Ovary (tissue), 9 donors: Measurements from ENCODE around the gene GLYR1. TPM values are rescaled to one million over a fixed set of nuclear protein-coding genes. Genes with fewer than 3 reads are reported as not detected.
"Not testable (repeated sequence)": the region's sequence is repeated elsewhere in the genome, so short reads cannot be mapped to it uniquely, and the experiment has no call there.

Experiments used
- DNase-seq, 5 donors: peaks; one replicate each; pipeline ENCODE4 v3.0.0-alpha.2; 2019 to 2020
- H3K27ac ChIP-seq, 2 donors: fragments of 200-600 bp; one replicate each; pipeline versions ENCODE4 v1.5.1 to v1.8.0; 2019 to 2022
- H3K27me3 ChIP-seq: fragments of 200-600 bp; one replicate; pipeline ENCODE4 v1.8.0; 2022
- H3K36me3 ChIP-seq: fragments of 200-600 bp; sonication (generic); one replicate; pipeline ENCODE4 v1.5.1; 2019
- H3K4me1 ChIP-seq: one replicate; pipeline ENCODE4 v1.8.1; 2013; ENCODE audit warnings: mild to moderate bottlenecking, moderate library complexity; ENCODE audit not compliant: insufficient read depth
- H3K4me3 ChIP-seq: fragments of 200-600 bp; sonication (generic); one replicate; pipeline ENCODE4 v1.5.1; 2017
- H3K9me3 ChIP-seq, 2 donors: fragments of 200-600 bp in 1 of 2; sonication (generic) in 1 of 2; one replicate each; pipeline versions ENCODE4 v1.5.1 to v1.8.1; 2013 to 2019; ENCODE audit warnings: mild to moderate bottlenecking in 1 of 2, moderate library complexity in 1 of 2
- CTCF ChIP-seq, 3 donors: fragments of 450-650 bp in 2 of 3; fragments of 200-600 bp in 1 of 3; IDR thresholded peaks; one replicate each; pipeline versions ENCODE4 v1.5.1 to v1.8.0; 2016 to 2022; ENCODE audit warnings: antibody characterized with exemption in 3 of 3, mild to moderate bottlenecking in 1 of 3
- EP300 ChIP-seq: sonication (generic); formaldehyde crosslinking; IDR thresholded peaks from one replicate; pipeline ENCODE4 v1.6.1; 2017; ENCODE audit warnings: antibody characterized with exemption
- POLR2A ChIP-seq: fragments of 450-650 bp; IDR thresholded peaks from one replicate; pipeline ENCODE4 v1.6.1; 2017; ENCODE audit warnings: antibody characterized with exemption, mild to moderate bottlenecking, moderate library complexity
- WGBS, 3 donors: extraction: QIAGEN DNeasy Blood & Tissue Kit in 1 of 3; methylation state at CpG; one replicate each; pipeline versions ENCODE4 v1.1.5 to v1.1.7; 2013 to 2017; 5-methylcytosine and 5-hydroxymethylcytosine counted together
- intact Hi-C, 4 donors: fragments of 100-400 bp; cut with DNase I; formaldehyde crosslinking; loops; one replicate each; pipeline versions ENCODE4 v1.11.0 to v1.15.1; 2022 to 2023
- polyA plus RNA-seq, 2 donors: library from polyadenylated mRNA; stranded (reverse); fragments of 200-250 nt in 1 of 2; fragments of 350-450 nt in 1 of 2; fragmentation: Illumina TruSeq in 1 of 2; extraction: RNeasy Lipid Tissue Mini Kit (QIAGEN cat#74804) in 1 of 2; gene quantifications; one replicate each; pipeline ENCODE4 v1.2.3, GENCODE V29; 2013 to 2014
- total RNA-seq, 7 donors: library from RNA; depleted of rRNA in 2 of 7; stranded (reverse); fragments of >200 nt in 2 of 7; fragmentation: NEBNext Ultra II Directional in 3 of 7; extraction: Animal tissue kit (Norgen Biotek cat#: 25700) in 3 of 7; gene quantifications; one replicate each; pipeline versions ENCODE4 v1.1.0 to v1.2.4, GENCODE V29; 2016 to 2023
- donor health status: DM: no; HTN: no; CAD: no; lungs with moderate emphysema.
- donor health status: DM: no; HTN: no; CAD: no.
- donor health status: Bipolar disorder and iron deficiency.
- donor health status: DM: yes; HTN: yes; CAD: no.
- donor health status: DM: no; HTN: no; CAD: no.
- donor health status: DM: yes; HTN: yes; CAD: no.

Gene GLYR1
- total and polyA plus RNA-seq, 9 donors, result 30.3 to 79.5 (median 69.7) TPM

DNA sequence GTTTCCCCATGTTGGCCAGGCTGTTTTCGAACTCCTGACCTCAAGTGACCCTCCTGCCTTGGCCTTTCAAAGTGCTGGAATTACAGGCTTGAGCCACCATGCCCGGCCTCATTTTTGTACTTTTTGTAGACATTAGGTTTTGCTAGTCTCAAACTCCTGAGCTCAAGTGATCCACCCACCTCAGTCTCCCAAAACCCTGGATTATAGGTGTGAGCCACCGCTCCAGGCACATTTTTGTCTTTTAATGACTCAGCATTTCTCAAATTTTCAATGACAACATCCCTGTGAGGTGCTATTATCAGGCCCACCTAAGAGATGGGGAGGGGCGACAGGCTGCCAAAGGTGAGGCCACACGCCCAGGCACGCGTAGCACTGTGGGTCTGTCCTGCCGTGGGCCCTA, 60.0 kb downstream of the GLYR1 start:
- intact Hi-C loops, result no loop called here
- H3K27me3 ChIP-seq, result no peaks in the 10 kb centered on the region
- TF ChIP-seq EP300, result no peak
- TF ChIP-seq CTCF (IDR thresholded peaks at IDR 0.05), result no peak
- TF ChIP-seq POLR2A, result no peak
- no peaks in the 10 kb centered on the region for H3K36me3 ChIP-seq
- H3K27ac ChIP-seq, result no peak overlapping the region
- DNase-seq, result no peak
- no peaks in the 10 kb centered on the region for H3K4me1 ChIP-seq
- no peak overlapping the region for H3K4me3 ChIP-seq
- H3K9me3 ChIP-seq, result no peaks in the 10 kb centered on the region
- 93 to 96% (median 93%) methylated on average over 8 of the region's 8 CpGs for WGBS, 3 donors

DNA sequence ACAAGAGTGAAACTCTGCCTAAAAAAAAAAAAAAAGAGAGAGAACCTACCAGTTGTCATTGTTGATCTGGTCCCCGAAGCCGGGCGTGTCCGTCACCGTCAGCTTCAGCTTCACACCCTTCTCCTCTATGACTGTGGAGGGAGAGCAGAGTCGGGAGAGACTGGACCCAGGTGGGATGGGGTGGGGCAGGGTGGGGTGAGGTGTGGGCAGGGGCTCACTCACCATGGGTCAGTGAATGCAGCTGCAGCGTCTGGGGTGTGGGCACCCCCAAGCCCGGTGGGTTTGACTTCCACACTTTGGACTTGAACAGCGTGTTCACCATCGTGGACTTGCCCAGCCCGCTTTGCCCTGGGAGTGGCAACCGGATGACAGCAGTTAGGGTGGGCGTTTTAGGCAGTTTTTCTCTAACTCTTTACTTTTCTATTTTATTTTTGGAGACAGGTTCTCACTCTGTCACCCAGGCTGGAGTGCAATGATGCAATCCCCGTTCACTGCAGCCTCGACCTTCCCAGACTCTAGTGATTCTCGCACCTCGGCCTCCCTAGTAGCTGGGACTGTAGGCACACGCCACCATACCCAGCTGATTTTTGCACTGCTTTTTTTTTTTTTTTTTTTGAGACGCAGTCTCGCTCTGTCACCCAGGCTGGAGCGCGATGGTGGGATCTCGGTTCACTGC, 61.2 kb downstream of the GLYR1 start:
- no peak overlapping the region for H3K27ac ChIP-seq
- TF ChIP-seq CTCF (IDR thresholded peaks at IDR 0.05), result no peak
- TF ChIP-seq EP300, result no peak
- no peak for TF ChIP-seq POLR2A
- no peaks in the 10 kb centered on the region for H3K36me3 ChIP-seq
- intact Hi-C loops, result no loop called here
- H3K4me1 ChIP-seq, result no peaks in the 10 kb centered on the region
- H3K9me3 ChIP-seq, result no peaks in the 10 kb centered on the region
- DNase-seq, result no peak
- H3K27me3 ChIP-seq, result no peaks in the 10 kb centered on the region
- no peak overlapping the region for H3K4me3 ChIP-seq
- 90 to 91% (median 90%) methylated on average over 23 of the region's 23 CpGs for WGBS, 3 donors

- intact Hi-C loops, H3K9me3 ChIP-seq, H3K4me3 ChIP-seq, H3K27ac ChIP-seq, H3K4me1 ChIP-seq, H3K27me3 ChIP-seq, DNase-seq, H3K36me3 ChIP-seq: not testable (repeated sequence)
- 83 to 89% (median 85%) methylated on average over 14 of the region's 14 CpGs for WGBS, 3 donors
Measured at GRCh38 chr16:4784444-4784987, 62.6 kb downstream of the GLYR1 start.

DNA sequence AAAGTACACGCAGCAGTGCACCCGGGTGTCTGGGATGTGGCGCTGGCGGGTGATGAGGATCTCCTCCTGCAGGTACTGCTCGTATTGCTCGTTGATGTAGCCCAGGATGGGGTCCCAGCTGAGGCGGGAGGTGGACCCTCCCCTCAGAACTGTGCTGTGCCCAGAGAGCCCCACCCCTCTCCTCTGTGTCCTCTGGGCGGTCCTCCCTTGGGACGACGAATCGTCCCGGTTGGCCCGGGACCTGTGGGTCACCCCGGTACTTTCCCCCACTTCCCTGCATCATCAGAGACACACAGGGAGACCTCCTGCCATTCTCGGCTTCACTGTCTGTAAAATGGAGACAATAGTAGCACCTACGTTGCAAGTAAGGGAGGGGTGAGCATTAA, 63.1 kb downstream of the GLYR1 start:
- WGBS, 3 donors, result 70 to 76% (median 72%) methylated on average over 15 to 16 of the region's 16 CpGs
- H3K4me1 ChIP-seq, result no peaks in the 10 kb centered on the region
- no peak for DNase-seq
- intact Hi-C loops, result no loop called here
- no peak overlapping the region for H3K27ac ChIP-seq
- TF ChIP-seq POLR2A, result no peak
- no peak for TF ChIP-seq CTCF (IDR thresholded peaks at IDR 0.05)
- no peak for TF ChIP-seq EP300
- no peak overlapping the region for H3K4me3 ChIP-seq
- H3K36me3 ChIP-seq, result no peaks in the 10 kb centered on the region
- H3K27me3 ChIP-seq, result no peaks in the 10 kb centered on the region
- no peaks in the 10 kb centered on the region for H3K9me3 ChIP-seq

GRCh38 chr16:4783251-4783950, 63.7 kb downstream of the GLYR1 start:
- intact Hi-C loops, result no loop called here
- H3K27ac ChIP-seq, result no peak overlapping the region
- H3K4me3 ChIP-seq, result no peak overlapping the region
- TF ChIP-seq EP300, result no peak
- no peak for TF ChIP-seq CTCF (IDR thresholded peaks at IDR 0.05)
- TF ChIP-seq POLR2A, result no peak
- no peaks in the 10 kb centered on the region for H3K4me1 ChIP-seq
- H3K36me3 ChIP-seq, result no peaks in the 10 kb centered on the region
- H3K27me3 ChIP-seq, result no peaks in the 10 kb centered on the region
- H3K9me3 ChIP-seq, result no peaks in the 10 kb centered on the region
- 85 to 90% (median 86%) methylated on average over 22 to 25 of the region's 25 CpGs for WGBS, 3 donors
- DNase-seq, result no peak
